OCI-LY1 (cell line): ENCODE results near the gene FGF9.

ENCODE experiments used
- H2AFZ ChIP-seq: fragments of 200-600 bp; sonication (generic), shearing (Covaris generic); 2 replicates; pipeline ENCODE4 v1.6.0; 2014; ENCODE audit warnings: antibody characterized with exemption, mild to moderate bottlenecking, low read length
- H3F3A ChIP-seq: fragments of 200-600 bp; sonication (generic), shearing (Covaris generic); 2 replicates; pipeline ENCODE4 v1.6.0; 2014; ENCODE audit warnings: mild to moderate bottlenecking, antibody characterized with exemption, low read length, moderate library complexity; ENCODE audit not compliant: insufficient read depth
- H3K27ac ChIP-seq: fragments of 200-600 bp; sonication (generic); 2 replicates; pipeline ENCODE4 v1.5.1; 2014; ENCODE audit warnings: low read length, mixed run types, mild to moderate bottlenecking, low read depth; ENCODE audit not compliant: poor library complexity, severe bottlenecking
- H3K27me3 ChIP-seq: fragments of 200-600 bp; sonication (generic); 2 replicates; pipeline ENCODE4 v1.6.0; 2014; ENCODE audit warnings: antibody characterized with exemption, mild to moderate bottlenecking, low read length, moderate library complexity; ENCODE audit not compliant: insufficient read depth
- H3K36me3 ChIP-seq: fragments of 200-600 bp; sonication (generic); 2 replicates; pipeline ENCODE4 v1.6.1; 2014; ENCODE audit warnings: mild to moderate bottlenecking, antibody characterized with exemption, low read length, moderate library complexity, mixed read lengths; ENCODE audit not compliant: insufficient read depth
- H3K4me1 ChIP-seq: fragments of 200-600 bp; sonication (generic); 2 replicates; pipeline ENCODE4 v1.5.1; 2014; ENCODE audit warnings: mild to moderate bottlenecking, low read length, moderate library complexity; ENCODE audit not compliant: insufficient read depth, severe bottlenecking
- H3K4me2 ChIP-seq: fragments of 200-600 bp; sonication (generic), shearing (Covaris generic); 2 replicates; pipeline ENCODE4 v1.6.1; 2014; ENCODE audit warnings: low read length
- H3K4me3 ChIP-seq: fragments of 200-600 bp; sonication (generic); 2 replicates; pipeline ENCODE4 v1.5.1; 2014; ENCODE audit warnings: low read length, low read depth, mild to moderate bottlenecking, mixed read lengths; ENCODE audit not compliant: poor library complexity, severe bottlenecking
- H3K79me2 ChIP-seq: fragments of 200-600 bp; shearing (Covaris generic); 2 replicates; pipeline ENCODE4 v1.6.1; 2016; ENCODE audit warnings: mixed run types, low read length, mixed read lengths; ENCODE audit not compliant: insufficient read depth
- H3K9ac ChIP-seq: fragments of 200-600 bp; sonication (generic), shearing (Covaris generic); 2 replicates; pipeline ENCODE4 v1.6.1; 2014; ENCODE audit warnings: mild to moderate bottlenecking, low read length, mixed read lengths
- H3K9me2 ChIP-seq: fragments of 200-600 bp; sonication (generic), shearing (Covaris generic); 2 replicates; pipeline ENCODE4 v1.6.1; 2014; ENCODE audit warnings: low read depth, mild to moderate bottlenecking, low read length, mixed read lengths
- H3K9me3 ChIP-seq: fragments of 200-600 bp; shearing (Covaris generic); 2 replicates; pipeline ENCODE4 v1.6.1; 2014; ENCODE audit warnings: low read length, mixed read lengths
- H4K20me1 ChIP-seq: fragments of 200-600 bp; sonication (generic), shearing (Covaris generic); 2 replicates; pipeline ENCODE4 v1.6.0; 2016; ENCODE audit warnings: mild to moderate bottlenecking, low read length; ENCODE audit not compliant: insufficient read depth
- CTCF ChIP-seq: fragments of 200-600 bp; sonication (generic), shearing (Covaris generic); IDR thresholded peaks from 2 replicates; pipeline ENCODE4 v1.5.1; 2017; ENCODE audit warnings: mild to moderate bottlenecking, antibody characterized with exemption, low read length, moderate library complexity, mixed read lengths
- EZH2 ChIP-seq: fragments of 200-600 bp; sonication (generic), shearing (Covaris generic); IDR thresholded peaks from 2 replicates; pipeline ENCODE4 v1.8.0; 2017; ENCODE audit warnings: borderline replicate concordance, mixed run types, mild to moderate bottlenecking, antibody characterized with exemption, low read length, moderate library complexity, mixed read lengths

The FGF9 gene

DNA sequence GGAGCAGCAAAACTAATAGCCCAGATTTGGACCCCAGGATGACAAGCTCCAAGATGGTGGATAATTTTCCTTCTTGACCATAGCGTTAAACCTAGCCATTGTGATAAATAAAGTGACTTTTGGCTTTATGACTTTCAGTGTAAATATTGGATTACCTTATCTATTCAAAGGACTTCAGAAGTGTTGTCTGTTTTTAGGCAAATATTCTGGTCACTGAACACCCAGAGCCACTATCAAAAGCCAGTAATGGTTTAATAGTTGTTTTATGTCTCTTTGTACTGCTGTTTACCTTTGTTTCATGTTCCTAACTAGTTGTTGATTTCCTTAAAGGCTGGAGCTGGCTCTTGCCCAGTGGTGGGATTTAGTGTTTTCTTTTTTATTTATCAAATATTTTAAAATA, 81.6 kb downstream of the FGF9 start:
- Histone ChIP-seq H3K4me1 (no peaks in the 10 kb centered on the region), H3K4me2 (no peak overlapping the region), H3K79me2 (no peaks in the 10 kb centered on the region), H3K9ac (no peak overlapping the region), H3K4me3 (no peak overlapping the region), H3F3A (no peaks in the 10 kb centered on the region), H3K9me3 (no peaks in the 10 kb centered on the region), H3K9me2 (no peaks in the 10 kb centered on the region), H3K27me3 (no peaks in the 10 kb centered on the region), H4K20me1 (no peaks in the 10 kb centered on the region), H3K27ac (no peak overlapping the region), H2AFZ (no peak overlapping the region), H3K36me3 (no peaks in the 10 kb centered on the region)
- no peak for TF ChIP-seq EZH2
- TF ChIP-seq CTCF: no peak

- Histone ChIP-seq H3K9ac (no peak overlapping the region), H3K4me1 (no peaks in the 10 kb centered on the region), H3K9me2 (no peaks in the 10 kb centered on the region), H4K20me1 (no peaks in the 10 kb centered on the region), H3K9me3 (no peaks in the 10 kb centered on the region), H3K4me3 (no peak overlapping the region), H3K79me2 (no peaks in the 10 kb centered on the region), H2AFZ (no peak overlapping the region), H3K27me3 (no peaks in the 10 kb centered on the region), H3K36me3 (no peaks in the 10 kb centered on the region), H3K27ac (no peak overlapping the region), H3F3A (no peaks in the 10 kb centered on the region), H3K4me2 (no peak overlapping the region)
- no peak for TF ChIP-seq EZH2
- no peak for TF ChIP-seq CTCF
Observed at GRCh38 chr13:21753117-21753729, 82.3 kb downstream of the FGF9 start.
